Activated naive CD4-positive, alpha-beta T cell treated with anti-CD3 and anti-CD28 coated beads, Interleukin-2, amount 50 U/mL, for 24 hours (primary cell): ENCODE data around the gene CISD2.
"Not testable (repeated sequence)": the region's sequence is repeated elsewhere in the genome, so short reads cannot be mapped to it uniquely, and the experiment has no call there.

Source experiments
- H3K27ac Mint-ChIP-seq: one replicate; pipeline ENCODE4 v1.8.0; 2021; ENCODE audit warnings: mild to moderate bottlenecking, mixed read lengths
- H3K27me3 Mint-ChIP-seq: one replicate; pipeline ENCODE4 v1.8.0; 2021; ENCODE audit warnings: mixed read lengths
- H3K36me3 Mint-ChIP-seq: one replicate; pipeline ENCODE4 v1.8.0; 2021; ENCODE audit warnings: mixed read lengths
- H3K4me1 Mint-ChIP-seq: one replicate; pipeline ENCODE4 v1.8.0; 2021; ENCODE audit warnings: mixed read lengths
- H3K4me3 Mint-ChIP-seq: one replicate; pipeline ENCODE4 v1.8.0; 2021; ENCODE audit warnings: mild to moderate bottlenecking, mixed read lengths
- H3K9me3 Mint-ChIP-seq: one replicate; pipeline ENCODE4 v1.8.0; 2021; ENCODE audit warnings: mixed read lengths

Gene CISD2

DNA sequence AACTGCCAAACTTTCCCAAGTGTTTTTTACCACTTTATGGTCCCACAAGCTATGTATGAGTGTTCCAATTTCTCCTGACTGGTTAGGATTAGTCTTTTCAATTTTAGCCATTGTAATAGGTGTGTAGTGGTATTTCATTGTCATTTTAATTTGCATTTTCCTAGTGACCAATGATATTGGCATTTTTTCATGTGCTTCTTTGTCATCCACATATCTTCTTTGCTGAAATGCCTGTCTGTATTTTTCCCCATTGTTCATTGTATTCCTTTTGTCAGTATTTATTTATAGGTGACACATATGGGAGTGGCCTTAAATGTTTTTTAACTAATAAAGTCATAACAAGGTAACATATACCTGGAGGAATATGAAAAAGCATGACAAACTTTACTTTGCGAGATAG lies 32.2 kb upstream of the CISD2 start:
- Mint-ChIP-seq H3K4me1 (peaks cover 8% of the 10 kb centered on the region), H3K27ac (no peak overlapping the region), H3K27me3 (no peaks in the 10 kb centered on the region), H3K4me3 (no peak overlapping the region), H3K9me3 (no peaks in the 10 kb centered on the region), H3K36me3 (peaks cover 2% of the 10 kb centered on the region)

GRCh38 chr4:102842367-102842766 lies 26.4 kb upstream of the CISD2 start:
- no peaks in the 10 kb centered on the region for H3K9me3 Mint-ChIP-seq
- no peaks in the 10 kb centered on the region for H3K4me1 Mint-ChIP-seq
- H3K4me3 Mint-ChIP-seq, result no peak overlapping the region
- H3K27me3 Mint-ChIP-seq, result no peaks in the 10 kb centered on the region
- H3K36me3 Mint-ChIP-seq, result no peaks in the 10 kb centered on the region
- H3K27ac Mint-ChIP-seq, result no peak overlapping the region

DNA sequence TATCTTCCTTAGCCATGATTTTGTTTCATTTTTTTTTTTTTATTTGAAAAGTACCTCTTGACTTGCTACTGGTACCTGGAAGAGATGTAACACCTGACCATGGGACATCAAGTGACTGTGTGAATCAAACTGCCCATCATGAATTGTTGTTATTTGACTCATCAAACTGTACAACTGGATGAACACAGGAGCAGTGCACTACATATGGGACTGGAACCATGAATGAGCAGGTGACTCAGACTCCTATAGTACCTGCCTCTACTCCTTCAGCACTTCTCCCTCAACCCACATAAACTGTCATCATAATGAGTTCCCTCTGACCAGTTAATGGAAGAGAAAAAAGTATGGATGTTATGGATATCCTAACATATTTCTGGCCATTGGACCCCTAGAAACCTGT lies 25.5 kb upstream of the CISD2 start:
- H3K9me3 Mint-ChIP-seq, result no peaks in the 10 kb centered on the region
- no peak overlapping the region for H3K27ac Mint-ChIP-seq
- H3K27me3 Mint-ChIP-seq, result no peaks in the 10 kb centered on the region
- H3K4me3 Mint-ChIP-seq, result no peak overlapping the region
- H3K36me3 Mint-ChIP-seq, result no peaks in the 10 kb centered on the region
- no peaks in the 10 kb centered on the region for H3K4me1 Mint-ChIP-seq

- no peak overlapping the region for H3K27ac Mint-ChIP-seq
- no peaks in the 10 kb centered on the region for H3K9me3 Mint-ChIP-seq
- H3K36me3 Mint-ChIP-seq, result no peaks in the 10 kb centered on the region
- no peaks in the 10 kb centered on the region for H3K27me3 Mint-ChIP-seq
- no peak overlapping the region for H3K4me3 Mint-ChIP-seq
- no peaks in the 10 kb centered on the region for H3K4me1 Mint-ChIP-seq
Measured at GRCh38 chr4:102843938-102844337, 24.9 kb upstream of the CISD2 start.

GRCh38 chr4:102847687-102848086 lies 21.1 kb upstream of the CISD2 start:
- Mint-ChIP-seq H3K4me1 (peaks cover 3% of the 10 kb centered on the region), H3K27me3 (no peaks in the 10 kb centered on the region), H3K9me3 (no peaks in the 10 kb centered on the region), H3K36me3 (no peaks in the 10 kb centered on the region), H3K4me3 (no peak overlapping the region), H3K27ac (no peak overlapping the region)

GRCh38 chr4:102849579-102850104 lies 19.1 kb upstream of the CISD2 start:
- no peak overlapping the region for H3K27ac Mint-ChIP-seq
- no peaks in the 10 kb centered on the region for H3K9me3 Mint-ChIP-seq
- no peaks in the 10 kb centered on the region for H3K27me3 Mint-ChIP-seq
- no peak overlapping the region for H3K4me3 Mint-ChIP-seq
- no peaks in the 10 kb centered on the region for H3K36me3 Mint-ChIP-seq
- peaks cover 3% of the 10 kb centered on the region for H3K4me1 Mint-ChIP-seq

GRCh38 chr4:102850370-102850769 lies 18.4 kb upstream of the CISD2 start:
- no peak overlapping the region for H3K4me3 Mint-ChIP-seq
- H3K4me1 Mint-ChIP-seq, result peaks cover 3% of the 10 kb centered on the region

GRCh38 chr4:102858828-102859464 lies 9.8 kb upstream of the CISD2 start:
- Mint-ChIP-seq H3K36me3 (peaks cover 15% of the 10 kb centered on the region), H3K4me3 (no peak overlapping the region), H3K4me1 (peaks cover 3% of the 10 kb centered on the region), H3K27me3 (no peaks in the 10 kb centered on the region), H3K9me3 (peaks cover 20% of the 10 kb centered on the region), H3K27ac (no peak overlapping the region)

More at GRCh38 chr4:102850370-102850769, 18.4 kb upstream of the CISD2 start:
- Mint-ChIP-seq H3K27ac (no peak overlapping the region), H3K9me3 (no peaks in the 10 kb centered on the region), H3K36me3 (no peaks in the 10 kb centered on the region), H3K27me3 (no peaks in the 10 kb centered on the region)

GRCh38 chr4:102860611-102861324 lies 8.0 kb upstream of the CISD2 start:
- H3K27me3 Mint-ChIP-seq, result no peaks in the 10 kb centered on the region
- peaks cover 21% of the 10 kb centered on the region for H3K4me1 Mint-ChIP-seq
- H3K4me3 Mint-ChIP-seq, result no peak overlapping the region
- no peak overlapping the region for H3K27ac Mint-ChIP-seq
- peaks cover 20% of the 10 kb centered on the region for H3K9me3 Mint-ChIP-seq
- peaks cover 15% of the 10 kb centered on the region for H3K36me3 Mint-ChIP-seq

GRCh38 chr4:102862016-102862415 lies 6.8 kb upstream of the CISD2 start:
- peaks cover 15% of the 10 kb centered on the region for H3K36me3 Mint-ChIP-seq
- peaks cover 34% of the 10 kb centered on the region for H3K4me1 Mint-ChIP-seq
- no peak overlapping the region for H3K27ac Mint-ChIP-seq
- no peak overlapping the region for H3K4me3 Mint-ChIP-seq
- H3K27me3 Mint-ChIP-seq, result no peaks in the 10 kb centered on the region
- H3K9me3 Mint-ChIP-seq, result peaks cover 20% of the 10 kb centered on the region

DNA sequence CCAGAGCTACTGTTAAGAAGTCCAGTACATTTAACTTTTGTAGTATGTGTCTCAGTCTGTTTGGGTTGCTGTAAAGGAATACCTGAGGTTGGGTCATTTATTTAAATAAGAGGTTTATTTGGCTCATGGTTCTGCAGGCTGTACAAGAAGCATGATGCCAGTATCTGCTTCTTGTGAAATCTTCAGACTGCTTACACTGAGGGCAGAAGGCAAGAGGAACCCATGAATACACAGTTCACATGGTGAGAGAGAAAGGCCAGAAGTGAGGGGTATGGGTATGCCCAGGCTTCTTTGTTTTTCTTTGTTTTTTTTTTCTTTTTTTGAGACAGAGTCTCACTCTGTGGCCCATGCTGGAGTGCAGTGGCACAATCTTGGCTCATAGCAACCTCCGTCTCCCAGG lies 6.0 kb upstream of the CISD2 start:
- no peaks in the 10 kb centered on the region for H3K27me3 Mint-ChIP-seq
- peaks cover 15% of the 10 kb centered on the region for H3K36me3 Mint-ChIP-seq
- H3K9me3 Mint-ChIP-seq, result peaks cover 20% of the 10 kb centered on the region
- no peak overlapping the region for H3K27ac Mint-ChIP-seq
- H3K4me3 Mint-ChIP-seq, result no peak overlapping the region
- peaks cover 41% of the 10 kb centered on the region for H3K4me1 Mint-ChIP-seq

GRCh38 chr4:102865327-102865726 lies 3.5 kb upstream of the CISD2 start:
- peaks cover 54% of the 10 kb centered on the region for H3K4me1 Mint-ChIP-seq
- not testable (repeated sequence) for H3K4me3 Mint-ChIP-seq, H3K27ac Mint-ChIP-seq, H3K27me3 Mint-ChIP-seq, H3K36me3 Mint-ChIP-seq, H3K9me3 Mint-ChIP-seq

DNA sequence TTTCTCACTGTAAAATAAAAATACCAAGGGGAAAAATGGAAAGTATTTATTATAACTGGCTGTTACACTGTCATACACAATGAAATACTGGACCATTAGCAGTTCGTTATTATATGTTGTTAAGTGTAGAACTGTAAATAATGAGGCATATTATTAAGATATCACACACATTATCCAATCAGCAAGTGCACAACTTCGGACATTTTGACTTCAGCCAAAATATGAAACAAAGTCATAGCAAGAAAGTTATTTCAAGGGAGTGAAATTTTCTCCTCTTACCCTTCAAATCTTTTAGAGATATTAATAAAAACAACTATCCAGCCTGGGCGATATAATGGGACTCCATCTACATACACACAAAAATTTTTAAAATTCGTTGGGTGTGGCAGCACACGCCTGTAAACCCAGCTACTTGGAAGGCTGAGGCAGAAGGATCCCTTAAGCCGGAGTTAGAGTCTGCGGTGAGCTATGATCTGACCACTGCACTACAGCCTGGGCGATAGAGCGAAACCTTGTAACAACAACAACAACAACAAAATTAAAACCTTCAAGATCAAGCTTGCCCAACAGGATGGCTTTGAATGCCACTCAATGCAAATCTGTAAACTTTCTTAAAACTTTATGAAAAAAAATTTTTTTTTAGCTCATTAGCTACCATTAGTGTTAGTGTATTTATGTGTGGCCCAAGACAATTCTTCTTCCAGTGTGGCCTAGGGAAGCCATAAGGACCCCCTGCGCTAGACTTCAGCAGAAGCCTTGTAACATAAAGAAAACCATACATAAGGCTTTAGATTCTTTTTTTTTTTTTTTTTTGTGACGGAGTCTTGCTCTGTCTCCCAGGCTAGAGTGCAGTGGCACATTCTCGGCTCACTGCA lies 1.3 kb upstream of the CISD2 start:
- Mint-ChIP-seq H3K27me3 (no peaks in the 10 kb centered on the region), H3K4me1 (peaks cover 67% of the 10 kb centered on the region), H3K4me3 (peak overlapping the region; percentile 94), H3K36me3 (peaks cover 6% of the 10 kb centered on the region), H3K27ac (peak overlapping the region; percentile 84), H3K9me3 (no peaks in the 10 kb centered on the region)

DNA sequence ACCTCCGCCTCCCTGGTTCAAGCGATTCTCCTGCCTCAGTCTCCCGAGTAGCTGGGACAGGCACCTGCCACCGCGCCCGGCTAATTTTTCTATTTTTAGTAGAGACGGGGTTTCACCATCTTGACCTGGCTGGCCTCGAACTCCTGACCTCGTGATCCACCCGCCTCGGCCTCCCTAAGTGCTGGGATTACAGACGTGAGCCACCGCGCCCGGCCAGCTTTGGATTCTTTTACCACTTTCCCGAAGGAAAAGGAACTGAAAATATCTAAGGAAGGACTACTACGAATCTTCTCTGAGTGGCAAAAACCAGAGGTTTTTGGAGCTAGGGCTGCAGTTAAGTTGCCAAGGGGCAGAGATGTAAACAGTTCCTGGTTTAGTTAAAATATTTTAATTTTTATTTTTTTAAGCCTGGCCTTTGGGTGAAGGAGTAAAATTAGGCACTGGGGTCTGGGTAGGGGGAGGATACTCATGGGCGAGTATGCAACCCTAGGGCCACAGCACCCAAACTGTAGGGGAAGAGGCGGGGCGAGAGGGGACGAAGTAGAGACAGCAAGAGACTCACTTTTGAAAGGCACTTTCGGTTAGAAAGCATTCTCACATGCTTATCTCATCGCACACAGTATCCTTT lies 525 bp upstream of the CISD2 start:
- Mint-ChIP-seq H3K27ac (peak overlapping the region; percentile 95), H3K27me3 (no peaks in the 10 kb centered on the region), H3K9me3 (no peaks in the 10 kb centered on the region), H3K4me3 (peak overlapping the region; percentile 94), H3K4me1 (peaks cover 72% of the 10 kb centered on the region), H3K36me3 (peaks cover 9% of the 10 kb centered on the region)

GRCh38 chr4:102869569-102870197 lies 891 bp downstream of the CISD2 start:
- Mint-ChIP-seq H3K4me3 (peak overlapping the region; percentile 94), H3K36me3 (peaks cover 9% of the 10 kb centered on the region), H3K9me3 (no peaks in the 10 kb centered on the region), H3K27me3 (no peaks in the 10 kb centered on the region), H3K4me1 (peaks cover 62% of the 10 kb centered on the region), H3K27ac (peak overlapping the region; percentile 99)
